Ecto neural progenitor cell (in vitro differentiated cells): ENCODE data around the gene NPEPL1.

ENCODE experiments used
- DNase-seq: peaks from one replicate; pipeline ENCODE4 v3.0.0-alpha.2; 2018; ENCODE audit warnings: low spot score

NPEPL1 gene

GRCh38 chr20:58658760-58659159 is 33.8 kb upstream of the NPEPL1 start:
- DNase-seq = no peak

- no peak for DNase-seq
Measured at GRCh38 chr20:58659841-58660240, 32.8 kb upstream of the NPEPL1 start.

- no peak for DNase-seq
Measured at GRCh38 chr20:58660855-58661597, 31.6 kb upstream of the NPEPL1 start.

DNA sequence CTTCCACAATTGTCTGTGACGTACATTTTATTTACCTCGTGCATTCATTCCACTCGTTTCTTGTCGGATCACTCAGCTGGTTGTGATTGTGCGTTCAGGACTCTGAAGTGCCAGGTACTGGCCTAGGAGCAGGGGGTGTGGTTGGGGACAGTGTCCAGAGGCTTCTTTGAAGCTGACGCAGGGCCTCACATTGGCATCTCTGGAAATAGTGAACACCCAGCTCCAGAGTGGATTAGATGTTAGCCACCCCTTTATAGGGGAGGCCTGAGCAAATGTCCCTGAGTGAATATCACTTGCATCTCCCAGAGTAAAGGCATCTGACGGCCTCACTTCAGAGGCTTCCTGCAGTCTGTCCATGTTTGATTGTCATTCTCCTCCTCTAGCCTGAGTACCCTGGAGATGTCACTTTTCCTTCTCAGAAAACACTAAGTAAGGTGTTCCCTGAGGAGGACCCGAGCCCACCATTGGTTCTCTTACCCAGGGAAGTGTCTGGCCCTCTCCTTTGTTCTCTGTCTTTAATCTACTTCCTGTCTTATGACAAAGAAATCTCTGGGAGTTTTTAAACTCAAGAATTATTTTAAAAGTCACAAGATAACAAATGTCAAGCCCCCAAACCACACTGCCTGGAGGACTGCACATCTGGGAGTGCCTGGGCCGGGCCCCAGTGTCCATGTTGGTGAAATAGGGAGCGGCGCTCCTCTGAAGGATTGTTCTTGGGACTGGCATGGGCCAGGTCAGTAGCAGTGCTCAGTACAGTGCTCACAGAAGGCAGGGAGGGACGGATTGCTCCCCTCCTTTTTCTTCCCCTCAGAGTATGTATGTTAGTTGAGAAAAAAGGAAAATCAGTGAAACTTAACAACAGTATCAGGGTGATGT is 30.8 kb upstream of the NPEPL1 start:
- no peak for DNase-seq

- DNase-seq = no peak
Measured at GRCh38 chr20:58664331-58664730, 28.3 kb upstream of the NPEPL1 start.

- no peak for DNase-seq
Measured at GRCh38 chr20:58664883-58665282, 27.7 kb upstream of the NPEPL1 start.

- no peak for DNase-seq
Measured at GRCh38 chr20:58665606-58666005, 27.0 kb upstream of the NPEPL1 start.

DNA sequence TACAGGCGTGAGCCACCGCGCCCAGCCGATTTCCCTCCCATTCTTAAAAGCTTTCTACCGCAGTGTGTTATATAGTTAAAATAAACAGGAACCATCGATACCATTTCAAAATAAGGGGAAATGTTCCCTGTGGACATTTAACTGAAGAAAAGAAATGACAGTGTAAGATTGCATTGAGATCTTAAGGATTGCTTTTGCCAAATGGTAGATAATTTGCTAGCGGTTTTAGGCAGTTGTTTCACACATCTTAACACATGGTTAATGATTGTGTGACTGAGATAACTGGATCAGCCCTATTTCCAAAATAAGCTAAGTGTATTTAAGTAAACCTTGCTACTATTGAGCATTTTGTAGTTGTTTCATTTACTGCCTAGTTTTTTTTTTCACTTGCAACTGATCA is 25.9 kb upstream of the NPEPL1 start:
- no peak for DNase-seq

GRCh38 chr20:58667975-58668374 is 24.6 kb upstream of the NPEPL1 start:
- no peak for DNase-seq

- DNase-seq = no peak
Measured at GRCh38 chr20:58668901-58669286, 23.7 kb upstream of the NPEPL1 start.

- DNase-seq = no peak
Measured at GRCh38 chr20:58669287-58670006, 23.2 kb upstream of the NPEPL1 start.

GRCh38 chr20:58670102-58670501 is 22.5 kb upstream of the NPEPL1 start:
- DNase-seq = no peak

- no peak for DNase-seq
Measured at GRCh38 chr20:58670659-58671058, 21.9 kb upstream of the NPEPL1 start.

- no peak for DNase-seq
Measured at GRCh38 chr20:58673119-58673518, 19.5 kb upstream of the NPEPL1 start.

GRCh38 chr20:58675146-58675584 is 17.4 kb upstream of the NPEPL1 start:
- DNase-seq = no peak

DNA sequence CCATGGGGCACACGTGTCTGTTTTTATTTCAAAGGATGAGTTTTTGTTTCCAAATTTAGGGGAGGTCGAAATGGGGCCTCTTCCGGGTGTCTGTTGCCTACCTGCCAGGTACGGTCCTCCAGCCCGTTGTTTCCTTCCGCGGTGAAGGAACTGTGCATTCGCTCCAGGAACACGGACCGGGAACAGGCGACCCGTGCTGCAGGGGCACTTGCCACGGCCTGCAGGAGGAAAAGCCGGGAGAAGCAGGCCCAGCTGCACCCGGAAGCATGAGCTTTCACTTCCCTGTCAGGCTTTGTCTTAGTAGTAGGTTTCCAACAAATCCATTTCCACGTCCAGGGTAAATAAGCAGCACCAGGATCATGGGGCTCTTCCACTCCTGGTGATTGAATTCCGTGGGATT is 17.0 kb upstream of the NPEPL1 start:
- DNase-seq = no peak

DNA sequence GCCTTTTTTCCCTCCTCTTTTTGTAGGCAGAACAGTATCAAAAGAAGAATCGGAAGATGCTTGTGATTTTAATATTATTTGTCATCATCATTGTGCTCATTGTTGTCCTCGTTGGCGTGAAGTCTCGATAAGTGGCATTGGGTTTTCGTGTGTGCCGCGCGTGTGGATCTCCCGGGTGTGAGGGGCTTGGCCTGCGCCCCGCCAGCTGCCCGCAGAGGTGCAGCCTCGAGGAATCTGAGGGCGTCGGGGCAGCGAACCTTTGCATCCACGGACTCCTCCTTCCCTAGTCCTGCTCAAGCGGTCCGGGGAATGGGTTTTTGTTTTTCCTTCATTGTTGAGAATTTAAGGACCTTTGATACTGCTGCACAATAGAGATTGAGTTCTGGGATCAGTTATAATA is 16.4 kb upstream of the NPEPL1 start:
- DNase-seq = no peak

DNA sequence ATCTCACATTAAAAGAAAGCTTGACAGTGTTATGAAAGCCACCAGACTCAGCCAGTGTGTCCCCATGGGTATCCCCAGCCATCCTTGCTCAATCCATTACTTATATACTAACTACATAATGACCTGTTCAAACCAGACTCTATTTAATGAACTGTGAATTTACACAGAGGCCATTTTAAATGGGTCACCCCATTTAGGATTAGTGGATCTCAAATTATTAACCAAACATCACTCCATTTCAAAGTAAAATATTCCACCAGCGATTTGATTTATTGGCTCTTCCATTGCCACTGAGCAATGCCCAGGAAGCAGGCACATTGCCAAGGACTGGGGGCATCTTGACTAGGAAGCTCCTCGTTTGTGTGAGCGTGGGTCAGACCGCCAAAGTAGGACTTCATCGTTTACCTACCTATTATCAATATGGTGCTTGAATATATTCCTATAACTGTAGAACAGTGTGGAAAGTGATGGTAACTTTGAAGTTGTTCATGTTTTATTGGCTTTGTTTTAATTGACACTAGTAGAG is 15.5 kb upstream of the NPEPL1 start:
- DNase-seq = no peak

DNA sequence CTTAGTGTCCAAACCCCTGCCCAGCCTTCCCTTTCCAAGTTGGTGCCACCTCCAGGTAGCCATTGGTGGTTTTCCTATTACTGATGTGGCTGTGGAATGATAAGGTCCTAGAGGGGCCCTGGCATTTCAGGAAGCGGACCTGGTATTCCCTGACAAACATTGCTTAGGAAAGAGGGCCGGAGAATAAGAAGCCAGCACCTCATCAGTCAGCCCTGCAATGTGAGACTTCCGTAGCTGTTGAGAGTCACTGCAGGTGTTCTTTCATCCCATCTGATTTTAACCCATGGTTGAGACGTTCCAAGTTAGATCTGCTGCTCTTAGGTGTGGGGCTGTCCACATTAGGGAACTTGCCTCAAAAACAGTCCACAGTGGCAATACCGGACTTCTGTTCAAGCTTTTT is 14.8 kb upstream of the NPEPL1 start:
- no peak for DNase-seq

GRCh38 chr20:58678806-58679205 is 13.8 kb upstream of the NPEPL1 start:
- DNase-seq = no peak

GRCh38 chr20:58682656-58683531 is 9.7 kb upstream of the NPEPL1 start:
- DNase-seq = no peak
